ENCODE data around the gene EIF2D.
"Not testable (repeated sequence)": the region's sequence is repeated elsewhere in the genome, so short reads cannot be mapped to it uniquely, and the experiment has no call there.

The EIF2D gene

DNA sequence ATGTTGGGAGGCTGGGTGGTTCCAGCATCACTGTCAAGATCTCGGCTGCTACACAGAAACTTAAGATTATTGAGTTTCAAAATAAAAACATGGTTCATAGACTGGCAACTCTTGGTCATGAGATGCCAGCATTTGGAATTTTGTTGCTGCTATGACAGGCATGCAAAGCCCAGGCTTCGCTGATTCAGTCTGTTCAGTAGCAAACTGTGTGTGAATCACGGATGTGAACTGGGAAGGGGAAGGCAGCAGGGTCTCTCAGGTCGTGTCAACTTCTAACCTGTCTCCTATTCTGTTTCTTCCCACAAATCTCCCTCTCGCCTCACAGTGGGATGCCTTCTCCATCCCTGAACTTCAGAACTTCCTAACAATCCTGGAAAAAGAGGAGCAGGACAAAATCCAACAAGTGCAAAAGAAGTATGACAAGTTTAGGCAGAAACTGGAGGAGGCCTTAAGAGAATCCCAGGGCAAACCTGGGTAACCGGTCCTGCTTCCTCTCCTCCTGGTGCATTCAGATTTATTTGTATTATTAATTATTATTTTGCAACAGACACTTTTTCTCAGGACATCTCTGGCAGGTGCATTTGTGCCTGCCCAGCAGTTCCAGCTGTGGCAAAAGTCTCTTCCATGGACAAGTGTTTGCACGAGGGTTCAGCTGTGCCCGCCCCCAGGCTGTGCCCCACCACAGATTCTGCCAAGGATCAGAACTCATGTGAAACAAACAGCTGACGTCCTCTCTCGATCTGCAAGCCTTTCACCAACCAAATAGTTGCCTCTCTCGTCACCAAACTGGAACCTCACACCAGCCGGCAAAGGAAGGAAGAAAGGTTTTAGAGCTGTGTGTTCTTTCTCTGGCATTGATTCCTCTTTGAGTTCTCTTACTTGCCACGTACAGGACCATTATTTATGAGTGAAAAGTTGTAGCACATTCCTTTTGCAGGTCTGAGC, 25.5 kb downstream of the EIF2D start:
- no peak for DNase-seq

DNA sequence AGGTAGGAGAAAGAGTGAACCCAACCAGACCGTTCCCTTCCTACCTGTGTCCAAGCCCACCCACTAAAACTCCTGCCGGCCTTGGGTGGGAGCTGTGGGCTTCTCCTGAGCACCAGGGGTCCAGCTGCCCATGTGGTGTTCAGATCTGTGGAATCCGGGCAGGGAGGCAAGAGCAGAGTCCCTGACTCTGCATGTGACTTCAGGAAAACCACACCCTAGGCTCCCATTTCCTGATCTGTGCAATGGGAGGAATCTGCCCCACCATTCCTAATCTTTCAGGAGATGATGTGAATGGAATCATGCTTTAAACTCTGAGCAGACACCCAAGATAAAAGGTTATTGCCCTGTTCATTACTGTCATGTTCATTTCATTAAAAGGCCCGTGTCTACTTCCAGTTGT, 27.6 kb downstream of the EIF2D start:
- no peak for DNase-seq

DNA sequence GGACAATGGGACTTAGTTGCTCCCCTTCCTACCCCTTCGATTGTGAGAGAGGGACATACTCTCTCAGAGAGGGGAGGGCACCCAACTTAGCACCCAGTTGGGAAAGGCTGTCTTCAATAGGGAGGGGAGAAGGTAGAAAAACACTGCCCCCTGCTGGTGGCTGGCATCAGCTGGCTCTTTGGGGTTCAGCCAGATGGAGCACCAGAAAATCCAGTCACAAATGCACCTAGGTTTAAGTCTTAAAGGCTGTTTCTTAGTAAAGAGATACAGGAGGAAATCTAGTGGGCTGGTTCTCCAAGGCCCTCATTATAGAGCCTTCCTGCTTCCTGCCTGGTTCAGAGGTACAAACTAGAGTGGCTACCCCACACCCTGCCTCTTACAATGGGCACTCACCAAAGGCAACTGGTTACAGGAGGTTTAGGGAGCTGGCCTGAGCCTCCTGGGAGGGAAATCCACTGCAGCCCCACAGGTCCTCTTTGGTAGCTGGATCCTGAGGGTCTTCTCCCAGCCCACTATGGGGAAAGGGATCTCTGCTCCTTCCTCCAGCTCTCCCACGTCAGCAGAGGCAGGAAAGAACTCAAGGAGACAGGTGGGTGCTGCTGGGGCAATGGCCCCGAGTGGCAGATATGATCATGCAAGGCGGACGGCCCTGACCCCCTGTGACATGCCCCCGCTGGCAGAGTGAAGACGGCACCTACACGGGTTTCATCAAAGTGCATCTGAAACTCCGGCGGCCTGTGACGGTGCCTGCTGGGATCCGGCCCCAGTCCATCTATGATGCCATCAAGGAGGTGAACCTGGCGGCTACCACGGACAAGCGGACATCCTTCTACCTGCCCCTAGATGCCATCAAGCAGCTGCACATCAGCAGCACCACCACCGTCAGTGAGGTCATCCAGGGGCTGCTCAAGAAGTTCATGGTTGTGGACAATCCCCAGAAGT, 28.3 kb downstream of the EIF2D start:
- DNase-seq: peak; percentile 90

DNA sequence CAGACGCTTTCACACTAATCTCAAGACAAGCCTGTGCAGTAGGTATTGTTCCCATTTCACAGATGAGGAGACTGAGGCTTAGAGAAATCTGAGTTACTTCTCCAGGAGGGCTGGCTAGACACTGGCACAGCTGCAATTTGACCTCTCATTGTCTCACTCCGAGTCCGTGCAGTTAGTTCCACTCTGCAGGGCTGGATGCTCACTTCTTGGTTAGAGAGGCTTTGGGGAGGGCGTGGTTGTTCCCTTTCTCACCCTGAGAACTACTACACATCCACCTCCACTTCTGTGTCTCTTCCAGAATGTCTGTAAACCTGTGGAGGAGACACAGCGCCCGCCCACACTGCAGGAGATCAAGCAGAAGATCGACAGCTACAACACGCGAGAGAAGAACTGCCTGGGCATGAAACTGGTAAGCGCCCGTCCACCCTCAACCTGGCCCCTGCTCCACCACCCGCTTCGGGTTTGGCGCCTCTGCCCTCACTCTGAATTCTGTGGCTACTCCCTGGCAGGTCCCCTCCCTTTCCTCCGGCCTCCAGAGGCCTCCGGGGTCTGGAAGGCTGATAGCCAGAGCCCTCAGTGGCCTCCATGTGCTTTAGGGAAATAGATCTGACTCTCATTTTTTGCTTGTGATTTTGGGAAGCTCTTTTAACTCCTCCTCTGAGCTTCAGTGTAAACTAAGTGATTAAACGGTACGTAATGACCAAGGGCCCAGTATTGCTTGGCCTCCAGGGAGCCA, 29.1 kb downstream of the EIF2D start:
- peak; percentile 76 for DNase-seq

DNA sequence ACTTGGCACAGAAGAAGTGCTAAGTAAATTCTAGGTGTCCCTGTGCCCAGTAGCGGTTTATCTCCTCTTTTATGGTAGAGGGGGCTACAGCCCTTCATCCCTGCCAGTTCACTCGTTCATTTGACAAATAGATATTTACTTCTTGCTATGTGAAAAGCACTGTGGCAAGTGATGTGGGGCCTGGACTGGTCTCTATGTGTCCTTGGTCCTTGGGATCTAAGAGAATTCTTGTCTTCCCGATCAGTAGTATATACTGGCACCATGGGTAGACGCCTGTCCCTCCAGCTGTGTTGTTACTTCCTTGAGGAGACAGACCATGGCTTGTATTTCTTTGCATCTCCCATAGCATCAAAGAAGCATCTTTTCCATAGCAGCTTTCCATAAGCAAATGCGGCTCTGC, 29.7 kb downstream of the EIF2D start:
- DNase-seq: no peak

DNA sequence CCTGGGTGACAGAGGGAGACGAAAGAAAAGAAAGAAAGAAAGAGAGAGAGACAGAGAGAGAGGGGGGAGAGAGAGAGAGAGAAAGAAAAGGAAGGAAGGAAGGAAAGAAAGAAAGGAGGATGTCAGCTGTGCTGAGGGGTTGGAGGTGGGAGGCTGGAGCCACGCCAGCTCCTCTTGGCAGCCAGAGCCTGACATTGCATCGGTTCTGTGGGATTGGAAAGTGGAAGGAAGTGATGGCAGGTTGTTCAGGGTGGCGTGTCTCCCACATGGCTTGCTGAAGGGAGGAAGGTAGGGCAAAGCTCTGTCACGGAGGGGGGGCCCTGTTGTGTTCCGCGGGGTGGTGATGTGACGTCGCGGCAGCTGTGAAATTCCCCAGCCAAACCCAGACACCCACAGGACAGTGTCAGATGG, 30.7 kb downstream of the EIF2D start:
- peak; percentile 81 for DNase-seq

DNA sequence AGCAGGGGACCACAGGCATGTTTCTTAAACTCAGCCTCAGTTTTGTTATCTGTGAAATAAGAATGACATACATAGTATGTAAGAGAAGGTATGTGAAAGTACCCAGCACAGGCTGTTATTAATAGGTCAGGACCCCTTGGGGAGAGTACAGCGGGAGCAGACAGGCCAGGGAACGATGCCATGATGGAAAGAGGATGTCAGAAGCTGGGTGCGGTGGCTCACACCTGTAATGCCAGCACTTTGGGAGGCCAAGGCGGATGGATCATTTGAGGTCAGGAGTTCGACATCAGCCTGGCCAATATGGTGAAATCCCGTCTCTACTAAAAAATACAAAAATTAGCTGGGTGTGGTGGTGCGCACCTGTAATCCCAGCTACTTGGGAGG, 31.2 kb downstream of the EIF2D start:
- not testable (repeated sequence) for DNase-seq

DNA sequence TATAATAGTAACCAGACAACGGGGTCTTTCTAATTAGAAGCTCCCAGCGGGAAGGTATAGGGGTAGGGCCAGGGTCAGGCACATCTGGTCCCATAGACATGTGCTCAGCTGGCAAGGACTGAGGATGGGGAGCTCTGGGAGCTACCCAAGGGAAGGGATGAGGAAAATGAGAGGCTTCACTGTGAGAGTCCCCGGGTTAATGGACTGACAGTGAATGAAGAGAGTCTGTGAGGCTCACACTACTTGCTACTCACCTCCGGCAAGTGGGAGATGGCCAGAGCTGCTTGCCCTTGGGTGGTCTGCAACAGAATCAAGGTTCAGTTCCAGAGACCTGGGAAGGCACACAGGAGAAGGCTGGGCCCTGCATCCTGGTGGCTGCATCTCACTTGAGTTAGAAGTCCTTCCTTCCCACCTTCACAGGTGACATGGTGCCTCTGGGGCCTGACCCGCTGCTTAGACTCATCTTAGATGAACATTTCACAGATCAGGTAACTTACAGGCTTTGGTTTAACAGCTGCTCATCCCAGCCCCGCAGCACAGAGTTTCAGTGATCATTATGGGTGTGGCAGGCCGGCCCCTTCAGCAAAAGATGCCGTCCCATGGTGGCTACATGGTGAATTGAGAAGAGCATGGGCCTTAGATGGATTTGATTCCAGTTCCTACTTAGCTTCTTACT, 31.7 kb downstream of the EIF2D start:
- DNase-seq: no peak

DNA sequence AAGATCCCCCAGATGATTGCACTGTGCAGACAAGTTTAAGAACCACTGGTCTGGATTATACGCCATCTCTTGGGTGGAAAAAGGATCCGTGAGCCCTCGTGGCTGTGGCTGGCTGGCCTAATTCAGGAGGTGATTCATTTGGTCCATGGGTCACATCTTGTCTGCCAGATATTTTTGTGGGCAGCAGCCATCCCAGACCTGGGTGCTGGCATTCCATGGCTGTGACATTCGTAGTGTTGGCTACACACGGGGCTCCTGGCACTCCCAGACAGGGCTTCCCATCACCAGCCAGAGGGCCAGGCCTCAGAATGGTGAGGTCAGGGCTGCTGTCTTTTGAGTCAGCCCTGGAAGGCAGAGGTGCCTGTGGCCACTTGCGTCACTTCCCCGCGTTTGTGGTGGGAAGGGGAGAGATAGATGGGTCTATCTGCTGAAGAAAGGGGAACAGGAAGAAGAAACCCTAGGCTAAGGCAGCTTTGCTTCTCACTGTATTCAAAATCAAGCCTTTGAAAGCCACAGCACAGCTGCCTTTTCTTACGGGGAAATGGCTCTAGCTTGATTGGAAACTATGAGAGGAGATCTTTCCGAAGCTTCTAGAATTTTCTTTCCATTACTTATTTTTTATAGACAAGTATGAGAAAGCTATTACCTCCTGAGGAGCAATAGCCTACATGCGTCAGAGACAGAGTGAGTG, 32.4 kb downstream of the EIF2D start:
- DNase-seq: peak; percentile 95

DNA sequence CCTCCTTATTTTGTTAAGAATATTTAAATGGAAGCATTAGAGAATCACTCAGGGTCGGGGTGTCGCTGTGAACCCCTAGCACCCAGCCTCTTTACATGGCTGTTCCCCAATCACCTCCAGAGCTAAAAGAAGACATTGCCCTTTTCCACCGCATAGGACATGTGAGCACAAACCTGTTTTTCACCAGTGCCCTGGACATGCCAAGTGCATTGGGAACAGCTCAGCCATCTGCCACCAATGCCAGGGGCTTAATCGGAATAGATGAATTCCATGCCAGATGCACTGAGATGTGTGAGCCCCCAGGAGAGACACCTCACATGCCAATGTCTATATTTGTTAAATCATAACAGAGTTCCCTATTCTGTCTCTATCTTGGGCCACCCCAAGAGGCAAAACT, 33.3 kb downstream of the EIF2D start:
- DNase-seq: no peak

DNA sequence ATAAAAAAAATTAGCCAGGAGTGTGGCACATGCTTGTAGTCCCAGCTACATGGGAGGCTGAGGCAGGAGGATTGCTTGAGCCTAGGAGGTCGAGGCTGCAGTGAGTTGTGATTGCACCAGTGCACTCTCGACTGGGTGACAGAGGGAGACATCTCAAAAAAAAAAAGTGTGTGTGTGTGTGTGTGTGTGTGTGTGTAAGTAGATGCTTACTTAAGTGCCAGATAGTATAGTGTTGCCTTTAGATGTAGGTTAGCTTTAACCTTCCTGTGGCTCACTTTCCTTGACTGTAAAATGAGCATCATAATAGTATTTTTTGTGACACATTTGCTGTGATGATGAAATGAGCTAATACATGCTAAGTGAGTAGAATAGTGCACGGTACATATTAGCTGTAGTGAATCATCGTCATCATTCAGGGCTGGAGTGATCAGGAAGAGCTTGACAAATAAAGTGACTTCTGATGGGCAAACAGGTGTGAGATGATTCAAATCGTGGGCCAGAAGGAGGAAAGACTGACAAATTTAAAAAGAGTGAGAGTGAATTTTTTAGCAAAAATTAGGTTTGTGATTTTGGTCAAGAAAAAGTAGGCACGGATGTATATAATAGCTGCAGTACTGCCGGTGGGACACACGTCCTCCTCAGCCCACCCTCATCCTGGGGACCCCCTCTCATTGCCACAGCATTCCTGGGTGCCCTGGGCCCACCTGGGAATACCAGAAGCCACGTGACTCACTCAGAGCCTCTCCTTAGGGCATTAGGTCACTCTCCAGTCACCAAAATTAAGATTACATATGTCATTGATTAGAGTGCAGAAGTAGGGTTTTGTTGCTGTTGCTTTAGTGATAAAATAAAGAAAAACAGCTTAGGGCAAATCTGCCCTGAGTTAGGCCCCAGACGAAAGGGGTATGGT, 33.9 kb downstream of the EIF2D start:
- DNase-seq: no peak

DNA sequence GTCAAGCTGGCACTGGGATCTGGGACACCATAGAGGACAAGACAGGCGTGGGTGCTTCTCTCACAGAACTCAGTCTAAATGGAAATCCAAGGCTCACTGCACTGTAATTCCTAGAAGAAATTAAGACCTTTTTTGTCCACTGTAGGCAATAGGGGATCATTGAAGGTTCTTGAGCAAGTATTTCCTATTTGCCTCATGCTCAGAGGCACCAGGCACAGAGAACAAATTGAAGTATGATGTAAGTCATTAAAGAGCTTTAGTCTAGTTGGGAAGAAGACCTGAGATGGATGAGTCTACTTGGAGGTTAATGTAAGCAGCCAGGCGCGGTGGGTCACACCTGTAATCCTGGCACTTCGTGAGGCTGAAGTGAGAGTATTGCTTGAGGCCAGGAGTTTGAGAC, 34.6 kb downstream of the EIF2D start:
- DNase-seq: no peak

DNA sequence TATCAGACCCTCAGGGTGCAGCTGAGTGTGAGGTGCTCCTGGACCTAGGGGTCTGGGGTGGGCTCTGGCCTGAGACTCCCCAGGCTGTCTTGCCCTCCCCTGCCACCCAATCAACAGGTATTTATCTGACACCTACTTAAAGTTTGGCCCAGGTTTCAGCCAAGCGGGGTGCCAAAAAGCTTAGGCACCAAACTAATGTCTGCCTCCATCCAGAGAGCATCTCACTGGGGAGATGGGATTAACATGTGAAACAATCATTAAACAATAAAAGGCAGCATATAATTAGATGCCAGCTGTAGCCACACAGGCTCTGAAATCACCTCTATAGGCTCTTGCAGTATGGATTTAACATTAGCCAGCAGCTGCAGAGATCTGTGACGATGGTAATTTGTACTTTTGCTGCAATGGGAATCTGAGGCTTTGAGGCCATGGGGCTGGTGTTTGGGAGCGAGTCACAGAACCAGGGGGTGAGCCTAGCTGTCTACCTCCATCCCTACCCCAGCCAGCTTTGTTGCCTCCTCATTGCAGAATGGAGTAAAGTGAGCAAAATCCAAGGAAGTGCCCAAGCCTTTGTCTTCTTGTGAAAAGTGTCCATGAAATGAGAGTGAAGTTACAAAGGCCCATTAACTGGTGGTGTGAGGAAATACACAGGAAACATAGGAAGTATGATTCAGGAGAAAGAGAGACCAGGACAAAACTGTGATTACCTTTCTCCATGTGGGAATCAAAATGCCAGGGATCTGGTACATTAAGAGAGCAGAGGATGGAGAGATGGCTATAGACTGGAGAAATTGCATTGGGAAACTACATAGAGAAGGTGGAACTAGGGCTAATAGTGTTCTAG, 36.1 kb downstream of the EIF2D start:
- DNase-seq: no peak

DNA sequence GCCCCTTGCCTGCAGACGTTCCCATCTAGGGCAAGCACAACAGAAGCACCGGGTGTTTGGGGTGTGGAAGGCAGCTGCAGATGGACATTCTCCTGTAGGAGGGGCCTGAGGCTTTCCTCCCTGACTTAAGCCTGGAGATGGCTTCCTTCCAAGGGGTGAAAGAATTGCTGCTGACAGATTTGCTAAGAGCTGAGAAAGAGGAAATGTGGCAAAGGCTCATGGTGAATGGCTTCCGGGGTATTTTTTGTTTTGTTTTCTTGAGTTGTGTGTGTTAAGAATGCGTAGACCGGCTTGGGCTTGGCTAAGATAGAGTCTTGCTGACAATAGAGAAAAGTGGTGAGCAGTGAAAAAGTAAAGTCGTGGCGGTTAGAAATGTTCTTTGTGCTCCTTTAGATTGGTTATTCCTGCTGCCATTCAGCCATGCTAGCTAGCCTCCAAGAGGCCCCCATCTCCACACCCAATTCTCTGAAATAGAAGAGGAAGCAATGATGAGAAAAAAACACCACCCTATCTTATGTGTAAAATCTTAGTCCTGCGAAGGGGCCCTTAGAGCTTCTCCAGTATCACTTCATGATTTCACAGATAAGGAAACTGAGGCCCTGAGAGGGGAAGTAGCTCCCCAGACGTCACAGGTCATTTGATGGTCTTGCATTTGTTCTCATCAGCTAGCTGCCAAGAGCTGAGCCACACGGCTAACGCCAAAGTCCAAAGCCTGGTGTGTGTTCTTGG, 36.9 kb downstream of the EIF2D start:
- no peak for DNase-seq

DNA sequence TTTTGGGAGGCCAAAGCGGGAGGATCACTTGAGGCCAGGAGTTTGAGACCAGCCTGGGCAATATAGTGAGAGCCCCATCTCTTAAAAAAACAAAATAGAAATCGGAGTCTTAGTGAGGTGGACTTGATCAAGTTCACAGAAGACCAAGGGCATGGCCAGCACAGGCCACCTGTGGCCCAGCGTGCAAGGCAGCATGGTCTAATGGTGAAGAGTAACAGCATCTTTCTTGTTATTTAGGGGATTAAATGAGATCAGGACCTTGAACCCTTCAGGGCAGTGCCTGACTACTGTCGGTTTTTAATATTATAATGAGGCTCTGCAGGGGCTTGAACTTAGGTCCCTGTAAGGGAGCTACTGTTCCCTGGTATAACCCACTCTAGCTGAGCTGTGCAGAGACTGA, 38.5 kb downstream of the EIF2D start:
- DNase-seq: no peak

DNA sequence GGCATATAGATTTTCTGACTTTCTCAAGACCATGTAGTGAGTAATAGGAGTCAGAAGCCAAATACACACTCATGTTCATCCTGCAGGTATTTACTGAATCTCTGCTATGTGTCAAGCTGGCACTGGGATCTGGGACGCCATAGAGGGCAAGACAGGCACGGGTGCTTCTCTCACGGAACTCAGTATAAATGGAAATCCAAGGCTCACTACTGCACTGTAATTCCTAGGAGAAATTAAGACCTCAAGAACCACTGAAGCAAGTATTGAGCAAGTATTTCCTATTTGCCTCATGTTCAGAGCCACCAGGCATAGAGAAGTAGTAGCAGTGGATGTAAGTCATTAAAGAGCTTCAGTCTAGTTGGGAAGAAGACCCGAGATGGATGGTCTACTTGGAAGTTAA, 38.9 kb downstream of the EIF2D start:
- no peak for DNase-seq

DNA sequence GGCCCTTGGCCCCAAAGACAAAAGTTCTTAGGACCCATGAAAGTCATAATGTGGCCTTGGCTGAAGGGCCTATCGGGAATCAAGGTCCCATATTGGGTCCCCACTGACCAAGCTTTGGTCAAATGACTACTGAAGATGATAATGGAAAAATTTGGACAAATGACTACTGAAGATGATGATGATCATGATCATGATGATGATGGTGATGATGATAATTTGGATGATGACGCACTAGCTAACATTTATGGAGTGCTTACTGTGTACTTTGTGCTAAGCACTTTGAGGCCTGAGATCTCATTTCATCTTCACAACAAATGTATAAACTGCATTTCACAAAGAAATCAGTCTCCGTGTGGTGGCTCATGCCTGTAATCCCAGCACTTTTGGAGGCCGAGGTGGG, 39.4 kb downstream of the EIF2D start:
- no peak for DNase-seq

DNA sequence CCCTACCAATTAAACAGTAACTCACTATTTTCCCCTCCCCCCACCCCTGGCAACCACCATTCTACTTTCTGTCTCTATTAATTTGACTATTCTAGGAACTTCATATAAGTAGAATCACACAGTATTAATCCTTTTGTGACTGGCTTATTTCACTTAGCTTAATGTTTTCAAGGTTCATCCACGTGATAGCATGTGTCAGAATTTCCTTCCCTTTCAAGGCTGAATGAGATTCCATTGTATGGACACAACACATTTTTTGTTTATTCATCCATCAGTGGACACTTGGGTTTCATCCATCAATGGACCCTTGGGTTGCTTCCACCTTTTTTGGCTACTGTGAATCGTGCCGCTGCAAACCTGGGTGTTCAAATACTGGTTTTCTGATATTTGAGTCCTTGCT, 41.7 kb downstream of the EIF2D start:
- no peak for DNase-seq

DNA sequence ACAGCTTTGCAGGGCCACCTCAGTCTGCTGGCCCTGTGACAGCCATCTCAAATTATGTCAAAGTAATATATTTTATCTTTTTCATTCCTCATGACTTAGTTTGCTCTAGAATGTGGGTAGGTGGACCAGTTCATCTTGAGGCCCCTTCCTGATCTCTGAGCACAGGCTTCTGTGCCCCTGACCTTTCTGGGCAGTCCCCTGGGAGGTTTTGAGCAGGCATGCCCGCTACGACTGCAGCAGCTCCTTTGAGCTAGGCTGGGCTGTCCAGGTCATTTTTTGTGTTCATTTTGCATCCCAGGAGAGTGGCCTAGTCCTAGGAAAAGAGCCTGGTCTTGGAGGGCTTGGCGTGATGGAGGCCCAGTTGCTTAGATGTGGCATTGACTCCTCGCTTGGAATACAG, 42.7 kb downstream of the EIF2D start:
- DNase-seq: no peak
